Epithelial cell of esophagus (primary cell): Measurements from ENCODE around the gene KSR2.

Experiments used
- DNase-seq: peaks from one replicate; pipeline ENCODE4 v3.0.0; 2010; ENCODE audit warnings: low read depth
- H3K4me3 ChIP-seq: 2 replicates; pipeline ENCODE4 v1.5.1; 2011; ENCODE audit warnings: mild to moderate bottlenecking, low read length, control low read depth
- CTCF ChIP-seq: IDR thresholded peaks from 2 replicates; pipeline ENCODE4 v1.5.1; 2011; ENCODE audit warnings: low read depth, mild to moderate bottlenecking, low read length, control low read depth, inconsistent platforms; ENCODE audit not compliant: insufficient read depth; ENCODE audit errors: missing control alignments

The KSR2 gene

GRCh38 chr12:117827660-117828059, 141.1 kb downstream of the KSR2 start:
- H3K4me3 ChIP-seq = no peak overlapping the region
- no peak for TF ChIP-seq CTCF
- no peak for DNase-seq

GRCh38 chr12:117825827-117826226, 143.0 kb downstream of the KSR2 start:
- no peak for TF ChIP-seq CTCF
- DNase-seq = no peak
- no peak overlapping the region for H3K4me3 ChIP-seq

DNA sequence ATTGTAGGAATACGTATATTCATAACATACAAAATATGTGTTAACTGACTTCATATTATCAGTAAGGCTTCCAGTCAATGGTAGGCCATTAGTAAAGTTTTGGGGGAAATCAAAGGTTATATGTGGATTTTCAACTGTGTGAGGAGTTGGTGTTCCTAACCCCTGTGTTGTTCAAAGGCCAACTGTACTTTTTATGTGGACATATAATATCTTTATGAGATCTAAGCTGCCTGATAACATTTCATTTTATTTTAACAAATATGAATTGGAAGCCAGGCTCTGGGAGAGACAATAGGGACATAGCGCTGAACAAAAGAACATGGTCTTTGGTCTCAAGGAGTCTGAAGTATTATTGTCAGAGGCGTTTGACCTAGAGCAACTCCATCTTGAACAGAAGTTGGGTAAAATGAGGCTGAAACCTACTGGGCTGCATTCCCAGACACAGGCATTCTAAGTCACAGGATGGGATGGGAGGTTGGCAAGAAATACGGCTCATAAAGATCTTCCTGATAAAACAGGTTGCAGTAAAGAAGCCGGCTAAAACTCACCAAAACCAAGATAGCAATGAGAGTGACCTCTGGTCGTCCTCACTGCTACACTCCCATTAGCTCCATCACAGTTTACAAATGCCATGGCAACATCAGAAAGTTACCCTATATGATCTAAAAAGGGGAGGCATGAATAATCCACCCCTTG, 147.2 kb downstream of the KSR2 start:
- no peak for TF ChIP-seq CTCF
- no peak overlapping the region for H3K4me3 ChIP-seq
- no peak for DNase-seq

DNA sequence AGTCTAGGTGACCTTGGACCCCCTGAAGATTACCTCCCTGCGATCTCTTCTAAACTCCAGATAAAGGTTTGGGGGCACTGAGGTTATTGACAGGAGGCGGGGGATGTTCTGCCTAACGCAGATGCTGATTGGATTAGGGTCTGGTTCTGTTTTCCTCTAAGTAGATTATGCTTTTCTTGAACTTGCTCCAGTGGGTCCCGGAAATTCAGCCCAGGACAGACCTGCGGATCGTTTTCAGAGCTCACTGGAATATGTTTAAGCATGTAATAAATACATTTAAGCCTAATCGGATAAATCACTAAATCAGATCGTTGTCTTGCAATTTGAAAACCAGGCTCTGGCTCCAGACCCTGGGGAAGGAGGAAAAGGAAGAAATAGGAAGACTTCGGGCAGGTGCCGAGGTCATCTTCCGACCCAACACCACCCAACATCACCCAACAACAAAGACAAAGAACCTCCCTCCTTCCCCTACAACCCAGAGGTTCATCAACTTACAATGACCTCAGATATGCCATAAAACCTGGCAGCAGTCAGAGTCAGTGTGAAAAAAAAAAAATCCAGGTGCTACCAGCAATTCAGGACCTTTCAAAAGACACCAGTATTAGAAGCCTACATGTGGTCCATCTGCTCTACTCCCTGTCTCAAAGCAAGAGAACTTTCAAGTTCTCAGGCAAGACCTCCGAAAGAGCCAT, 148.4 kb downstream of the KSR2 start:
- DNase-seq = no peak
- H3K4me3 ChIP-seq = no peak overlapping the region
- TF ChIP-seq CTCF = no peak

DNA sequence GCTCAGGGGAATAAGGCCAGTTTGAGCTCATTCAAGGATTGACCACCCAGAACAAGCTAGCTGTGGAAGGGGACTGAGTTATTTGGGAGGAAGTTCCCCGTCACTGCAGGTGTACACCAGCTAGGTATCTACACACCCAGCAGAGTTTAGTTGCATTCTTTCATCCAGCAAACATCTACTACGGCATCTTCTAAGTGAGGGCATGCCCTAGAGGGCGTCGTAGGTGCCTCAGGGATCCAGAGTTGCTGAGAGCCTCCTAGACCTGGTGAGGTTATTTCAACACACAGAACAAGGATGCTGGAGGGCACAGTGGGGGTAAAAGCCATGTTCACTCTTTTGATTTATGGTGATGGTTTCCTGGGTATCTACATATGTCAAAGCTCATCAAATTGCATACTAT, 149.6 kb downstream of the KSR2 start:
- no peak overlapping the region for H3K4me3 ChIP-seq
- TF ChIP-seq CTCF = no peak
- DNase-seq = no peak

GRCh38 chr12:117818400-117818799, 150.4 kb downstream of the KSR2 start:
- no peak for DNase-seq
- no peak overlapping the region for H3K4me3 ChIP-seq
- no peak for TF ChIP-seq CTCF

DNA sequence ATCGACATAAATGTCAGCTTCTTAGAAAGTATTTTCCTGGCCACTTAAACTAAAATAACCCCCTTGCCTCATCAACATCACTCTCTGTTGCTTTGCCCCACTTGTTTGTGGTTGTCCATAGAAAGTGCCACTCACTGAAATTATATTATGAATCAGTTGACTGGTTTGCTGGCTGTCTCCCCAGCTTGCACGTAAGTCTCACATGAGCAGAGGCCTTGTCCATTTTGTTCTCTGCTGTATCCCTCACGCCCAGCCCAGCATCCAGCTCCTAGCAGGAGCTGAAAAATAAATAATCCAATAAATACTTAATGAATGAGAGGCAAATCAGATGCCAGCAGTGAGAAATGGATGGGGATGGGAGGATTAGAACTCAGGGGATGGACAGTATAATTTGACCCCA, 159.3 kb downstream of the KSR2 start:
- no peak overlapping the region for H3K4me3 ChIP-seq
- no peak for TF ChIP-seq CTCF
- no peak for DNase-seq
